ENCODE results near the gene FHL1. TPM values are rescaled to one million over a fixed set of nuclear protein-coding genes. Genes with fewer than 3 reads are reported as not detected.

Gene FHL1
- 17.5 to 22.4 TPM (median 20.5 TPM) in 5 replicates for total RNA-seq (2022; extraction: Qiagen RNA extraction; ENCODE audit: low read depth)

GRCh38 chrX:136147315-136147901 is at the start of gene FHL1:
FHL1 (plus strand) TSS chrX:136147533.

GRCh38 chrX:136251041-136251991 is 104.0 kb downstream of the FHL1 start, which contains the start of gene MAP7D3:
MAP7D3 (minus strand) TSS chrX:136251400; CDS start chrX:136251358, 42 bp downstream.

Other genes with a start within 250 kb of the FHL1 start
- gene MMGT1, start 173.5 kb upstream of the FHL1 start, total RNA-seq (2022; extraction: Qiagen RNA extraction; ENCODE audit: low read depth), result 15.2 to 16.8 TPM (median 15.9 TPM) in 5 replicates
- 6.7 to 8.9 TPM (median 8.3 TPM) in 5 replicates for gene SLC9A6, start 162.1 kb upstream of the FHL1 start, total RNA-seq (2022; extraction: Qiagen RNA extraction; ENCODE audit: low read depth)
- 11.3 to 15.7 TPM (median 12.9 TPM) in 5 replicates for gene MAP7D3, start 103.9 kb downstream of the FHL1 start, total RNA-seq (2022; extraction: Qiagen RNA extraction; ENCODE audit: low read depth)
- not detected in 5 replicates for gene ADGRG4, start 153.4 kb downstream of the FHL1 start, total RNA-seq (2022; extraction: Qiagen RNA extraction; ENCODE audit: low read depth)

Measured in A549 treated with CpdA at 1 μM for 4 hours (cell line).